ENCODE results near the gene HOXB3. TPM values are rescaled to one million over a fixed set of nuclear protein-coding genes. Genes with fewer than 3 reads are reported as not detected.

Gene HOXB3
- total RNA-seq, 1 experiment from 2014 or later = not detected

GRCh38 chr17:48575673-48576478, 14.2 kb downstream of the HOXB3 start:
- H3K9me3 ChIP-seq (ENCODE audit: control insufficient read depth, low read depth, low read length) = no peaks in the 10 kb centered on the region
- no peak overlapping the region for H2BK120ac ChIP-seq (ENCODE audit: low read depth, low read length, poor library complexity, severe bottlenecking)
- no peak overlapping the region for H3K27ac ChIP-seq (ENCODE audit: insufficient read length, low read depth, low read length)
- Mint-ChIP-seq H3K36me3 (ENCODE audit: insufficient read depth in 1 of 3, low read depth in 3 of 3) (no peaks in the 10 kb centered on the region; a peak in 2 of 7 replicates), H3K27me3 (ENCODE audit: low read depth) (peaks cover 29% of the 10 kb centered on the region), H3K4me1 (peaks cover 2 to 28% of the 10 kb centered on the region in 2 experiments), H3K27ac (no peak overlapping the region), H3K9me3 (peaks cover 7 to 16% of the 10 kb centered on the region in 2 experiments; a peak in 4 of 5 replicates), H3K4me3 (no peak overlapping the region)
- H3K79me2 ChIP-seq (ENCODE audit: insufficient read depth, low read length) = no peaks in the 10 kb centered on the region
- H3K23me2 ChIP-seq (ENCODE audit: insufficient read length, low read depth, low read length, poor library complexity, severe bottlenecking) = no peaks in the 10 kb centered on the region
- H2BK20ac ChIP-seq (ENCODE audit: low read depth, low read length, poor library complexity, severe bottlenecking) = no peak overlapping the region
- no peak overlapping the region for H3K9ac ChIP-seq (ENCODE audit: extremely low read depth, insufficient read length, low read length)
- H2BK12ac ChIP-seq (ENCODE audit: insufficient read length, low read depth, low read length) = no peak overlapping the region
- H3K23ac ChIP-seq (ENCODE audit: insufficient read length, low read depth, low read length) = no peak overlapping the region
- TF ChIP-seq, protein P1, sequence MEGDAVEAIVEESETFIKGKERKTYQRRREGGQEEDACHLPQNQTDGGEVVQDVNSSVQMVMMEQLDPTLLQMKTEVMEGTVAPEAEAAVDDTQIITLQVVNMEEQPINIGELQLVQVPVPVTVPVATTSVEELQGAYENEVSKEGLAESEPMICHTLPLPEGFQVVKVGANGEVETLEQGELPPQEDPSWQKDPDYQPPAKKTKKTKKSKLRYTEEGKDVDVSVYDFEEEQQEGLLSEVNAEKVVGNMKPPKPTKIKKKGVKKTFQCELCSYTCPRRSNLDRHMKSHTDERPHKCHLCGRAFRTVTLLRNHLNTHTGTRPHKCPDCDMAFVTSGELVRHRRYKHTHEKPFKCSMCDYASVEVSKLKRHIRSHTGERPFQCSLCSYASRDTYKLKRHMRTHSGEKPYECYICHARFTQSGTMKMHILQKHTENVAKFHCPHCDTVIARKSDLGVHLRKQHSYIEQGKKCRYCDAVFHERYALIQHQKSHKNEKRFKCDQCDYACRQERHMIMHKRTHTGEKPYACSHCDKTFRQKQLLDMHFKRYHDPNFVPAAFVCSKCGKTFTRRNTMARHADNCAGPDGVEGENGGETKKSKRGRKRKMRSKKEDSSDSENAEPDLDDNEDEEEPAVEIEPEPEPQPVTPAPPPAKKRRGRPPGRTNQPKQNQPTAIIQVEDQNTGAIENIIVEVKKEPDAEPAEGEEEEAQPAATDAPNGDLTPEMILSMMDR (conservative IDR thresholded peaks at IDR 0.05) = no peak
- H4K5ac ChIP-seq (ENCODE audit: insufficient read length, low read depth, low read length) = no peak overlapping the region
- no CpG with 5 or more reads among the region's 22 CpGs for WGBS (ENCODE audit: extremely low coverage, insufficient read length, low lambda C conversion rate)
- H3K14ac ChIP-seq (ENCODE audit: insufficient read depth, low read length) = no peak overlapping the region
- no peak overlapping the region for H2BK5ac ChIP-seq (ENCODE audit: insufficient read length, low read length)
- H2AK5ac ChIP-seq (ENCODE audit: insufficient read length, low read length) = no peak overlapping the region
- DNase-seq = no peak
- H3K18ac ChIP-seq (ENCODE audit: insufficient read length, low read depth, low read length) = no peak overlapping the region
- no peak overlapping the region for H2BK15ac ChIP-seq (ENCODE audit: low read depth, low read length)
- H4K91ac ChIP-seq (ENCODE audit: insufficient read length, low read depth, low read length) = no peak overlapping the region
- peaks cover 96% of the 10 kb centered on the region for H3K27me3 ChIP-seq (ENCODE audit: insufficient read depth, low read length)
- no peak overlapping the region for H2AFZ ChIP-seq (ENCODE audit: low read length)
- H4K8ac ChIP-seq (replicated peaks; ENCODE audit: insufficient read length, low read depth, low read length) = no peak overlapping the region
- no peak overlapping the region for H3K4ac ChIP-seq (ENCODE audit: low read depth, low read length)
- H3K4me2 ChIP-seq (ENCODE audit: insufficient read depth, insufficient read length, low read length) = no peak overlapping the region
- H4K20me1 ChIP-seq (ENCODE audit: control insufficient read depth, insufficient read depth, insufficient read length) = peaks cover 2% of the 10 kb centered on the region
- no peak overlapping the region for H3T11ph ChIP-seq (ENCODE audit: low read length)
- H3K4me1 ChIP-seq (ENCODE audit: insufficient read depth, low read length) = no peaks in the 10 kb centered on the region
- H3K79me1 ChIP-seq (ENCODE audit: insufficient read depth, low read depth, low read length, poor library complexity, severe bottlenecking) = no peaks in the 10 kb centered on the region
- no peak overlapping the region for H3K56ac ChIP-seq (ENCODE audit: insufficient read length, low read depth, low read length)
